ENCODE results near the gene TIMM10. TPM values are rescaled to one million over a fixed set of nuclear protein-coding genes. Genes with fewer than 3 reads are reported as not detected.

Gene TIMM10
- total RNA-seq, 2 donors from 2014 or later, result 106 to 107 TPM

GRCh38 chr11:57497303-57498247 lies 33.0 kb downstream of the TIMM10 start:
- DNase-seq (no peak), ATAC-seq (replicated peaks in 1 of 2) (no peak)
- H3K4me3 Mint-ChIP-seq, result no peak overlapping the region
- peaks cover 16% of the 10 kb centered on the region for H3K4me1 Mint-ChIP-seq (ENCODE audit: low read depth)
- no peaks in the 10 kb centered on the region for H3K9me3 Mint-ChIP-seq
- no peaks in the 10 kb centered on the region for H3K27me3 Mint-ChIP-seq (ENCODE audit: low read depth)
- H3K27ac Mint-ChIP-seq, result no peak overlapping the region
- H3K36me3 Mint-ChIP-seq (ENCODE audit: insufficient read depth in 2 of 2), result peaks cover 4 to 19% of the 10 kb centered on the region in 2 donors

DNA sequence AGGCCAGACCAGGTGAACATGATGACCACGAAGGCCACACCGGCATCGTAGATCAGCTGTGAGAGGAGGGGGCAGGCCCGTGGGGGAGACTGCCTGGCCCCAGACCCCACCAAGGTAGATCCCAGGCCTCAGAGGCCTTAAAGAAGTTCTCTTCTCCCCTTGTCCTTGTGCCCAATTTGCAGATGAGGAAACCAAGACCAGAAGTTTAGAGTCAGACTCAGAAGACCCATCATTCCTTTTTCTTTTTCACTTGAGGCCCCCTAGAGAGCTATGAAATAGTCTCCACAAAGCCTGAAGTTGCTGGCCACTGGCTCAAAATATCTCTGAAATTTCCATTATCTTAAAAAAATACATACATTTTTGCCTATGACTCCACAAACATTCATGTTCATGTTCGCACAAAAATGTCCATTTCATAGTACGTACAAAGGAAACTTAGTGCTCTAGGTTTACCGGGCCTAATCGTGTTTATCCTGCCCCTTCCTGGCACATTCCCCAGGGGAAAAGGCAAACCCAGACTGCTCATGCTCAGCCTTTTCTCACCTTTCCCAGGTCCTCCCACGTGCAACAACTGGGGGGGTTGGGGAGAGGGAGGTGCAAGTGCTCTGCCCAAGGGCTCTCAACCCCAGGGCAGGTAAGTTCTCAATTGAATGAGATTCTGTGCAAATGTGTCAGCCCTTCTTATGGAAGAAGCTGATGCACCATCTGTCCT lies 34.3 kb downstream of the TIMM10 start:
- no peaks in the 10 kb centered on the region for H3K9me3 Mint-ChIP-seq
- H3K27me3 Mint-ChIP-seq (ENCODE audit: low read depth), result no peaks in the 10 kb centered on the region
- H3K36me3 Mint-ChIP-seq (ENCODE audit: insufficient read depth in 2 of 2), result peaks cover 2 to 19% of the 10 kb centered on the region in 2 donors
- DNase-seq (no peak), ATAC-seq (replicated peaks in 1 of 2) (no peak)
- H3K4me1 Mint-ChIP-seq (ENCODE audit: low read depth), result peaks cover 16% of the 10 kb centered on the region
- no peak overlapping the region for H3K4me3 Mint-ChIP-seq
- peak overlapping the region; percentile 47 for H3K27ac Mint-ChIP-seq

- H3K36me3 Mint-ChIP-seq (ENCODE audit: insufficient read depth in 2 of 2), result peaks cover 0 to 21% of the 10 kb centered on the region in 2 donors
- H3K27me3 Mint-ChIP-seq (ENCODE audit: low read depth), result no peaks in the 10 kb centered on the region
- ATAC-seq (replicated peaks in 1 of 2) (peak; percentile 92 to 93), DNase-seq (peak; percentile 84 to 87)
- H3K4me3 Mint-ChIP-seq, result peak overlapping the region in 1 of 2 donors; percentile 18
- H3K4me1 Mint-ChIP-seq (ENCODE audit: low read depth), result peaks cover 16% of the 10 kb centered on the region
- no peaks in the 10 kb centered on the region for H3K9me3 Mint-ChIP-seq
- peak overlapping the region; percentile 98 for H3K27ac Mint-ChIP-seq
Observed at GRCh38 chr11:57493507-57494503, 36.7 kb downstream of the TIMM10 start.

DNA sequence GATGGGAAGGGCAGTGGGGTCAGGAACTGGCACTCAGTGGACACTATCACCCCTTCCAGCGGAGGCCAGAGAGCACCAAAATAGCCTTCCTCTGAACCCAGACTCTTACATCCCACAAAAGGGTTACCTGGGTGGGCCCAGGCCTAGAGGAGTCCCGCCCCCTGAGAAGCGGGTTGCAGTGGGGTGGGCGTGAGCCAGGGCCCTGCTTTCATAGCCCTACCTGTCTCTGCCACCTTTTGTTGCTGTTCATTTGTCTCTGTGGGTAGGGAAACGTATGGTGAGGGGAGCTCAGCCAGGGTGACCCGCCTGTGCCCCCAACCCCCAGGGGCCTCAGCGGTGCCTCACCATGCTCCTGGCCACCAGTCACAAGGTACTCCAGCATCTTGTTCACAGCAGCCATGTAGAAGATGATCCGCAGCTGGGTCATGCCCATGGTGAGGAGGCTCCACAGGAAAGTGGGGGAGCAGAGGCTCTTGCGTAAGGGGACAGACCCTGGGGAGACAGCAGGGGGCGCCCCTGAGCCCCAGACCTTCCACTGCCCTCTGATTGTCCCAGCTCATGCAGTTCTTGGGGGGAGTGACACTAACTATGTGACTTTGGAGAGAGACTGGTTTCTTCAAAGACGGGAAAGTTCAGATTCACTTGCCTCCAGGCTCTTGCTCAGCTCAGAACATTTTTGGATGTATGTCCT lies 39.0 kb downstream of the TIMM10 start:
- no peaks in the 10 kb centered on the region for H3K27me3 Mint-ChIP-seq (ENCODE audit: low read depth)
- DNase-seq (peak; percentile 61 to 74), ATAC-seq (replicated peaks in 1 of 2) (peak; percentile 56 to 62)
- peaks cover 4 to 34% of the 10 kb centered on the region in 2 donors for H3K36me3 Mint-ChIP-seq (ENCODE audit: insufficient read depth in 2 of 2)
- H3K4me3 Mint-ChIP-seq, result no peak overlapping the region
- H3K27ac Mint-ChIP-seq, result no peak overlapping the region
- H3K9me3 Mint-ChIP-seq, result no peaks in the 10 kb centered on the region
- peaks cover 16% of the 10 kb centered on the region for H3K4me1 Mint-ChIP-seq (ENCODE audit: low read depth)

GRCh38 chr11:57490456-57491248 lies 39.9 kb downstream of the TIMM10 start:
- ATAC-seq (replicated peaks in 1 of 2) (no peak), DNase-seq (no peak)
- H3K27ac Mint-ChIP-seq, result no peak overlapping the region
- H3K4me3 Mint-ChIP-seq, result no peak overlapping the region
- H3K27me3 Mint-ChIP-seq (ENCODE audit: low read depth), result no peaks in the 10 kb centered on the region
- peaks cover 19% of the 10 kb centered on the region for H3K4me1 Mint-ChIP-seq (ENCODE audit: low read depth)
- H3K9me3 Mint-ChIP-seq, result no peaks in the 10 kb centered on the region
- peaks cover 6 to 39% of the 10 kb centered on the region in 2 donors for H3K36me3 Mint-ChIP-seq (ENCODE audit: insufficient read depth in 2 of 2)

DNA sequence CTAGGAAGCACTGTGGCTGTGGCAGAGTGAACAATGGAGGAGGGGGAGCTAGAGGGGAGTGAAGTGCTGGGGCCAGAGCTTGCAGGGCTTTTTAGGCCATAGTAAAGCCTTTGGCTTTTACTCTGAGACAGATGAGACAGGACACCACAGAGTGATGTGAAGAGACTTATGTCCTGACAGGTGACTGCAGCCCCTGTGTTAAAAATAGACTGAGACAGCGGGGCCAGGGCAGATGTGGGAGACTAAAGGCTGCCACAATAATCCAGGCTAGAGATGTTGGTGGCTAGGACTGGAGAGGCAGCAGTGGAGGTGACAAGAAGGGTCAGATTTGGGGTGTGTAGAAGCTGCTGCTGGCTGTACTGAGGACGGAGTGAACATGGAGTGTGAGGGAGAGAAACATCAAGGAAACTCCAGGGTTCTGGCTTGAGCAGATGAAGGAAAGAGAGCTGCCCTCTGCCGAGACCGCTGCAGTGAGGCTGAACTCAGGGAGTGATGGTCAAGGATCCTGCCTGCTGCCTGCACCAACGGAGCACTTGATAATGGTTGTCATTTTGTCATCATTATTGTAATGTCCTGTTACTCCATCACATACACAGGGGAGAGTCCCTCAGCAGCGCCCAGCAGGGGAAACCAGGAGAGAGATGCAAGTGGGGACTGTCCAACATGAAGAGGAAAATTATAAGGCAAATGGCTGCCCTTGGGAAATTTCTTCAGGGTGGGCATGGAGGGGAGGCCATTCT lies 42.5 kb downstream of the TIMM10 start:
- no peak for ATAC-seq (replicated peaks in 1 of 2)
- no peak for DNase-seq

DNA sequence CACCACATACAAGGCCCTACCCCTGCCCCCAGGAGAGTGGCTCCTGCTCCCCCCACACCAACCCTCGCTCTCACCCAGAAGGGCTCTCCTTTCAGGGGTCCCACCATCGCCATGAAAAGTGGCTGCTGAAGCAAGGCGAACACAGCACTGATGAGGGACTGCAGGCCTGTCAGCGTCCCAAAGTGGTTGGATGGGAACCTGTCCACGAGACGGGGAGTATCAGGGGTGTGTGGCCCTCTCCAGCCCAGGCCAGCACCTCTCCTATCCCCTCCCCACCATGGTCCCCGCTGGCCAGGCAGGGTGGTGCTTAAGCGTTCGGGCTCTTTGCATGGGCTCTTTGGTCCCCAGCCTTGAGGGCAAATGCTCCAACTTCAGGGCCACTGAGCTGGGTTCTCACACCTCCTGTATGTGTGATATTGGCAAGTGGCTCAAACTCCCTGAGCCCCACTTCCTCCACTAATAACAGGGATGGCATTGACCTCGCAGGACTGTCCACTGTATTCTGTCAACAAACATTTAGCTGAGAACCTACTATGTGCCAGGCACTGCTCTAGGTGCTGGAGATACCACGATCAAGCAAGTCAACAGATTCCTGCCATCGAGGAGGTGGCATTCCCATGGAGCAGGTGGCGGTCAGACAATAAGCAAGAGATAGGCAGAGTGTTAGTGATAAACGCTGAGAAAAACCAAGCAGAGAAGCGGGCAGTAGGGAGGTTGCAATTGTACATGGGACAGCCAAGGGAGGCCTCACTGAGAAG lies 43.4 kb downstream of the TIMM10 start:
- Mint-ChIP-seq H3K27ac (no peak overlapping the region), H3K36me3 (ENCODE audit: insufficient read depth in 2 of 2) (peaks cover 9 to 40% of the 10 kb centered on the region in 2 donors), H3K9me3 (no peaks in the 10 kb centered on the region), H3K27me3 (ENCODE audit: low read depth) (peaks cover under 1% of the 10 kb centered on the region), H3K4me3 (no peak overlapping the region), H3K4me1 (ENCODE audit: low read depth) (peaks cover 14% of the 10 kb centered on the region)
- ATAC-seq (replicated peaks in 1 of 2) (no peak), DNase-seq (no peak)

More for the DNA sequence above, 42.5 kb downstream of the TIMM10 start:
- H3K4me1 Mint-ChIP-seq (ENCODE audit: low read depth), result peaks cover 11% of the 10 kb centered on the region
- no peaks in the 10 kb centered on the region for H3K27me3 Mint-ChIP-seq (ENCODE audit: low read depth)
- H3K4me3 Mint-ChIP-seq, result no peak overlapping the region
- H3K36me3 Mint-ChIP-seq (ENCODE audit: insufficient read depth in 2 of 2), result peaks cover 9 to 40% of the 10 kb centered on the region in 2 donors
- H3K27ac Mint-ChIP-seq, result no peak overlapping the region
- H3K9me3 Mint-ChIP-seq, result no peaks in the 10 kb centered on the region

- no peaks in the 10 kb centered on the region for H3K9me3 Mint-ChIP-seq
- peaks cover 17% of the 10 kb centered on the region for H3K4me1 Mint-ChIP-seq (ENCODE audit: low read depth)
- H3K36me3 Mint-ChIP-seq (ENCODE audit: insufficient read depth in 2 of 2), result peaks cover 9 to 38% of the 10 kb centered on the region in 2 donors
- H3K27me3 Mint-ChIP-seq (ENCODE audit: low read depth), result peaks cover 18% of the 10 kb centered on the region
- DNase-seq (no peak), ATAC-seq (replicated peaks in 1 of 2) (peak; percentile 66 to 73)
- no peak overlapping the region for H3K4me3 Mint-ChIP-seq
- no peak overlapping the region for H3K27ac Mint-ChIP-seq
Observed at GRCh38 chr11:57485217-57485990, 45.1 kb downstream of the TIMM10 start.

DNA sequence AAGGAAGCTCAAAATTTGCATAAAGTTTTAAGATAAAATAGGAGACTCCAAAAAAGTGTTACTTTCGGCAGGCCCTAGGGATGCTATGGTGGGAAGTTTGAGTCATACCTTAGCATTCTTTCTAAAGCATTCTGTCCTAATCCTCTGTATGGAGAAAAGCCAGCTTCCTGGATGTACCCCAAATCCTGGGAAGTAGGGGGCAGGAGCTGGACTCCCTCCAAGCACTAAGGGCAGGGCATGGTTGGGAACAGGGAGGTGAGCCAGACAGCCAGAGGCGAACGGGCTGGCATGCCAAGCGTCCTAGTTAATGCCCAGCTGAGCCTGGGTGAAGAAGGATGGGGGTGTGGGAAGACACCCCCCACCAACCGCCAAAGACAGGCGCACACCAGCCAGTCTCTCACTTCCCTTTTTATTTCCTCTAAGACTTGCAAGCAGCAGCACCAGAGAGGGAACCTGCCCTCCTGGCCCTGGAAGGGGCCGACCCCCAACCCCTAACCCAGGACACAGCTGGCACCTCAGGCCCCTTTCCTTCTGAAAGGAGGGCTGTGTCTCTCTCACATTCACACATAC lies 46.3 kb downstream of the TIMM10 start:
- H3K4me1 Mint-ChIP-seq (ENCODE audit: low read depth), result peaks cover 21% of the 10 kb centered on the region
- ATAC-seq (replicated peaks in 1 of 2), result no peak

DNA sequence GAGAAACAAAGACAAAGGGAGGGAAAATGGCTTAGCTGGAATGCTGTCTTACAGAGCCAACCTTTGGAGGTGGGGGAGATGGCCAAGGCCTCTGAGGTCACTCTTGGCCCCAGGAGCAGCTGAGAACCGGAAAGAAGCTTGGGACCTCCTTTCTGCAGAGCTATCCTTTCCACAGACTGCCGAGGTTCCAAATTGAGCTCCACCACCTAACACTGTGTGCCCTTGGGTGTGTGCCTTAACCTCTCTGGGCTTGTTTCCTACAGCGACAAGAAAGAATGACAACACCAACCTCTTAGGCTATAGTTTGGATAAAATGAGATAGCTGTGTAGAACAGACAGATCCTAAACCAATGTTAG lies 47.0 kb downstream of the TIMM10 start:
- ATAC-seq (replicated peaks in 1 of 2) (no peak), DNase-seq (no peak)
- Mint-ChIP-seq H3K27me3 (ENCODE audit: low read depth) (peaks cover 20% of the 10 kb centered on the region), H3K36me3 (ENCODE audit: insufficient read depth in 2 of 2) (peaks cover 9 to 30% of the 10 kb centered on the region in 2 donors), H3K4me1 (ENCODE audit: low read depth) (peaks cover 21% of the 10 kb centered on the region), H3K27ac (no peak overlapping the region), H3K4me3 (peak overlapping the region; percentile 35 to 71), H3K9me3 (no peaks in the 10 kb centered on the region)

More for the DNA sequence above, 46.3 kb downstream of the TIMM10 start:
- DNase-seq, result no peak
- H3K9me3 Mint-ChIP-seq, result no peaks in the 10 kb centered on the region
- H3K27ac Mint-ChIP-seq, result no peak overlapping the region
- peaks cover 9 to 36% of the 10 kb centered on the region in 2 donors for H3K36me3 Mint-ChIP-seq (ENCODE audit: insufficient read depth in 2 of 2)
- H3K4me3 Mint-ChIP-seq, result no peak overlapping the region
- H3K27me3 Mint-ChIP-seq (ENCODE audit: low read depth), result peaks cover 20% of the 10 kb centered on the region
